Kasumi-1 (cell line): Measurements from ENCODE around the gene NUAK1.

Experiments
- DNase-seq, 2 experiments: peaks; one replicate each; lab custom pipeline; 2025; lab: John Stamatoyannopoulos, UW

Gene NUAK1

GRCh38 chr12:106082216-106083175, 56.3 kb downstream of the NUAK1 start:
- DNase-seq = no peak

- DNase-seq = no peak
Measured at GRCh38 chr12:106081606-106082005, 57.1 kb downstream of the NUAK1 start.

GRCh38 chr12:106080791-106081170, 58.0 kb downstream of the NUAK1 start:
- no peak for DNase-seq

DNA sequence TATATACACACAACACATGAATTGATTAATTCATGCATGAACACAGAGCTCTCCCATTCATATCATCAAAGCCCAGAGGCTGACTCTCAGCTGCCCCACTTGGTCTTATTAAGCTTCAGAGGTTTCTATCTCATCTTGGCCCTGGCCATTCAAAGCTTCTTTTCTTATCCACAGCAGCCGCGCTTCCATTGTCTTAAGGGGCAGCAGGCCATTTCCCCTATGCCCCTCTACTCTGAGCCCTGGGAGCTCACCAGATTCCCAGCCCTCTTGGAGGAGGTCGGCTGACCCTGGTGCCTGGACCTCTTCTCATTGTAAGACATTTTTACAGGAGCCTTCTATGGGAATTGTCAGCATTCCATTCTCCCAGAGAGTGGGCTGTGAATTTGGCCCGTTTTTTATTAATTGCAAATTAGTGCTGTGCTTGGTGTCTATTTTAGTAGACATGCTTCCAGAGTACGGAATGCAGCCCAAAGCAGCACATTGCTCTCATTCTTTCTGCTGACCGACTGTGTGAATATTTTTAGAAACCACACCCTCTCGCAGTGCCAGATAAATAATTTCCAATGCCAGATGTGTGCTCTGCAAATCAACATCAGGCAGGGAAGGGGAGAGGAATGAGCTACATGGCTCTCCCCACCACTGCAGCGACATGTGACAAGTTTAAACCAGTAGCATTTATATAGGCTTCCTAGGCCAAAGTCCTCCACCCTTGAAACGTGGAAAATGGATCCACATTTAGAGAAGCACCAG, 58.5 kb downstream of the NUAK1 start:
- no peak for DNase-seq

DNA sequence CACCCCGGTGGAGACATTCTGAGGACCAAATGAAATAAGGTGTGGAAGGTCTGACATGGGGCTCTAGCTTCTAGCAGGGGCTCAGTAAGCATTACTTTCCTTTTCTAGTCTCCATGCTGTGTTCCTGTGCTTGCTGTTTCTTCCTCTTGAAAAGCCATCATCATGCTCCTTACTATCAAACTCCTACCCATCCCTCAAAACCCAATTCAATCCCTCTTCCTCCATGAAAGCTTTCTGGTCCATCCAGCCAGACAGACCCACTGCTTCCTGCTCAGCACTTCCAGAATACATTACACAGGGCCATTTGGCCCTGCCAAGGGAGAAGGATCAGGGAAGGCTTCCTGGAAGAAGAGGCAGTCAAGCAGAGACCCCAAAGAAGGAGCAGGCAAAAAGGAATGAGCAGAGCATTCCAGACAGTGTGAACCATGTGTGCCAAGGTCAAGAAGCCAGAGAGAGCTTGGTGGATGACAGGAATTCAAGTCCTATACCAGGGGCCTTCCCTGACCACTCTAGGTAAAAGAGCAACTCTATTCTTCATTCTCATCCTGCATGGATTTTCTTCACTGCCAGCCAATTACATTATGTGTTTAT, 59.5 kb downstream of the NUAK1 start:
- no peak for DNase-seq

DNA sequence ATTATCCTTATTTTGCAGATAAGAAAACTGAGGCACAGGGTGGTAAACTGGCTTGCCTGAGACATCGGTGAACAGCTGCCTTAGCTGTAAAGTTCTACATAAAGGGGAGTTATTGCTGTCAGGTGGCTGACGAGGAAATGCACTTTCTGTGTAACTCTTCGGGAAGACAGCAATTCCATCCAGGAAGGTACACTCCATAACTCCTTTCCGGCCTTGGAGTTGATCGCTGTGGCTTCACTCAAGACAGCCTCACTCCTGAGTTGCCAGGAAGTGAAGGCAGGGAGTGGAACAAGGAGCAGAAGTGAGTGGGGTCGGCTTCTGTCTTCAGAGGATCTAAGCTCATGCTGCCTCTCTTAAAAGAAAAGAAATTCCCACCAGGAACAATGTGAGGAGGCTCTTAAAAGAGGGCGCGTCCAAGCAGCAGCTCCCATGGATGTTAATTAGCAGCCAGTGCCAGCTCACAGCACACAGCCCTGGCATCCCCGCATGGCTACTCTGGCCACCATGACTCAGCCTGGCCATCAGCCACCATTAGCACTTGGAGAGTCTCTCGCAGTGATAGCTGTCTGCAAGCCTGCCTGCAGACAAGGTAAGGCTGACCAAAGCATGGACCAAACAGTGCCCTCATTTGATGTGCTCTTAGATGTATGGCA, 60.3 kb downstream of the NUAK1 start:
- no peak for DNase-seq

- no peak for DNase-seq
Measured at GRCh38 chr12:106074706-106075392, 63.9 kb downstream of the NUAK1 start.

DNA sequence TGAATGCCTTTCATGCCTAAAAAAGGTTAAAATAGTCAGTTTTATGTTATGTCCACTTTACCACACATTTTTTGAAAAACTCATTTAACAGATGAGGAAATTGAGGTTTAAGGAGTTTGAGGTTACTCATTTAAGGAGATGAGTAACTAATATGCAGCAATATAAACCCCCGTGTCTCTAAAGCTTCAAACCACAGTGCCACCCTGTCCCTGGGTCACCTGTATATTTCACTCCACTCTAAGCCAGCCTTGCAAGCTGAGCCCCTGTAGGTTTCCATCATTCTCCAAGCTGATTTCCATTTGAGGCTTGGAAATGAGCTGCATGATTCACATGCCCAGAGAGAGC, 64.4 kb downstream of the NUAK1 start:
- no peak for DNase-seq

GRCh38 chr12:106073179-106073578, 65.6 kb downstream of the NUAK1 start:
- DNase-seq = no peak

- DNase-seq = no peak
Measured at GRCh38 chr12:106072751-106073150, 66.0 kb downstream of the NUAK1 start.

- no peak for DNase-seq
Measured at GRCh38 chr12:106071686-106072085, 67.1 kb downstream of the NUAK1 start.

- DNase-seq = no peak
Measured at GRCh38 chr12:106070611-106071010, 68.1 kb downstream of the NUAK1 start.

DNA sequence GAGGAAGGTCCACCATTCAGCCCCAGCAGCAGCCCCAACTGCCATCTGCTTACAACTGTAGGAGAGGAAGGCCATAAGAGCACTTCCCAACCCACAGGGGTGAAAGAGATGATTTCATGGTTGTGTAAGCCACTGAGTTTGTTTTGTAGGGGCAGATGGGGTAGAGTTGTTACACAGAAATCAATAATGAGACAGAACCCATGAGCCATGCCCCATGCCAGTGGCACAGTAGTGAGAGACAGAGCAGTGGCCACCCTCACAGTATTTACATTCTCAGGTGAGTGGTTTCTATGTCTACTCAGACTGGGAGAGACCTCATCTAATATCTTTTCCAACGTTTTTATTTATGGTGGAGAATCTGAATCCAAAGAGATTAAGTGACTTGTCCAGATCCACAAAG, 68.6 kb downstream of the NUAK1 start:
- DNase-seq = no peak

GRCh38 chr12:106068296-106068695, 70.5 kb downstream of the NUAK1 start:
- DNase-seq = no peak

DNA sequence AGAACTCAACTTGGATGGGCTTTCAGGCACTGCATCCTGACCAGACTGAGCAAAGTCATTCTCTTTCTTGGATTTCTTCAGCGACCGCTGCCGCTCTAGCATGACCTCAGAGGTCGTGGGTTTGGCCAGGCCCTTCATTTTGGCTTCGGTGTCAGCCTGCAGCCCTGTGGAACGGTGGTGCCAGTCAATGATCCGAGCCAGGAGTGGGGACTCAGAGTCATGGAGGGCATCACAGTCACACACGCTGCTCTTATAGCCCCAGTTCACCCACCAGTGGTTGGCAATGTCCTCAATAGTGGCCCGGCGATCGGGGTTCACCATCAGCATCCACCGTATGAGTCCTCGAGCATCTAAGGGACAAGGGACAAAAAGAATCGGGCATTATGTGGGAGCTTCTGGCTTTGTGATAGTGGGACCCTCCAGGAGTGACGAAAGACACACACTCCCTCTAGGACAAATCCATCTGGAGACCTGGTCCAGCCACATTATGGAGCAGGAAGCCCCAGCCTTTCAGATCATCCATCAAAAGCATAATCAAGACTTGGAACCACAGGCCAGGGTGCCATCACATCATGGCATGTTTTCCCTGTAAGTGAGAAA, 71.0 kb downstream of the NUAK1 start:
- DNase-seq = no peak

GRCh38 chr12:106066726-106067325, 71.9 kb downstream of the NUAK1 start:
- no peak for DNase-seq

DNA sequence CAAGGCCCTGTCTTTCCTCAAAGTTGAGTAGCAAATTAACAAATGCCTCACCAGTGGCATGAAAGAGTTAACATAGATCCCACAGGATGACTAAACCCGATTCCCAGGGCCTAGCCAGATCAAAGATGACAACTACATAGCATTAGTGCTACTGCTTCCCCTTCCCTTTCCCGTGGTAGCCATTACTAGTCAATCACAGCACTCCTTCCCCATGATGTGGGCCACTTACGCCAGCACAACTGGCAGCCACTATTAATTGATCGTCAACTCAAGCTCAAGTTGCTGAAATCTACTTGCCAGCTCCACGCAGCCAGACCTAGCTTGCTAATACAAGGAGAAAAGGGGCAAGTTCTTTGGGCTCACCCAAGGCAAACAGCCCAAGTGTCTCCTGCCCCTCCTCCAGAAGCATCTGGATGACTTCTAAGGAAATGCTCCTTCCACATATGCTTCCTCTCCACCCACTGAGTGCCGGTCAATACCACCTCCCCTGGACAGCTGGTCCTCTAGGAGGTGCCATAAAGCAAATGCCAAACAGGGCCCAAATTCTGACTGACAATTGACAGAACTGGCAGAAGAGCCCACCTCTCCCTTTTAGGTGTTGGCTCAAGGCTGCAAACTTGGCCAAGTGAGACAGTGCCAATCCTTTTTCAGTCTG, 72.6 kb downstream of the NUAK1 start:
- no peak for DNase-seq

DNA sequence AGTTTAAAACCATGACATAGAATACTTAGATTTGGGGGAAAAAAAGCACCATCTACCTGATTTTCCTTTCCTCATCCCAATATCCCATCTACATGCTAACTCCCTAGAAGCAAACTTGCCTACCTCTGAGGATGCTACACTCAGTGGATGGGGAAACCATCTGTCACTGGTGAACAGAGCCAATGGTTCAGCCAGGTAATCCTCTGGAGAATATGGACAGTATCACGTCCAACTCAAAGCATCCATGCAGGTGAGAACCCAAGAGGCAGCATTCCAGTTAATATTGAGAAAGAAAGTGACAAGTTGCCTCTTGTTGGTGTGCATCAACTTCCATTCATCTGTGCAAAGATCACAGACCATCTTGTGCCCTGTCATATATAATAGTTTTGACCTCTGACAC, 73.2 kb downstream of the NUAK1 start:
- no peak for DNase-seq

DNA sequence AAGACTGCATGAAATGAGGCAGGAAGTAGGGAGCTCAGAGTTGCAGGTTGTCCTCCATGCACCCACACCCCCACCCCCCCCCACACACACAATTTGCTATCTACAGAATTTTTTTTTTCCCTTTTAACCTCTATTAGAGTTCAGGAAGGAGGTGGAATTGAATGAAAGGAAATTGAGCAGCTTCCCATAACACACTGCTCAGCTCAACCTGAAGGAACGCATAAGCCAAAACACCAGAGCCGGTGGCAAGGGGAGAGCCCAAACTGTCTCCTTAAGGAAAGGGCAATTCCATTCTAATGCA, 74.1 kb downstream of the NUAK1 start:
- DNase-seq = no peak

DNA sequence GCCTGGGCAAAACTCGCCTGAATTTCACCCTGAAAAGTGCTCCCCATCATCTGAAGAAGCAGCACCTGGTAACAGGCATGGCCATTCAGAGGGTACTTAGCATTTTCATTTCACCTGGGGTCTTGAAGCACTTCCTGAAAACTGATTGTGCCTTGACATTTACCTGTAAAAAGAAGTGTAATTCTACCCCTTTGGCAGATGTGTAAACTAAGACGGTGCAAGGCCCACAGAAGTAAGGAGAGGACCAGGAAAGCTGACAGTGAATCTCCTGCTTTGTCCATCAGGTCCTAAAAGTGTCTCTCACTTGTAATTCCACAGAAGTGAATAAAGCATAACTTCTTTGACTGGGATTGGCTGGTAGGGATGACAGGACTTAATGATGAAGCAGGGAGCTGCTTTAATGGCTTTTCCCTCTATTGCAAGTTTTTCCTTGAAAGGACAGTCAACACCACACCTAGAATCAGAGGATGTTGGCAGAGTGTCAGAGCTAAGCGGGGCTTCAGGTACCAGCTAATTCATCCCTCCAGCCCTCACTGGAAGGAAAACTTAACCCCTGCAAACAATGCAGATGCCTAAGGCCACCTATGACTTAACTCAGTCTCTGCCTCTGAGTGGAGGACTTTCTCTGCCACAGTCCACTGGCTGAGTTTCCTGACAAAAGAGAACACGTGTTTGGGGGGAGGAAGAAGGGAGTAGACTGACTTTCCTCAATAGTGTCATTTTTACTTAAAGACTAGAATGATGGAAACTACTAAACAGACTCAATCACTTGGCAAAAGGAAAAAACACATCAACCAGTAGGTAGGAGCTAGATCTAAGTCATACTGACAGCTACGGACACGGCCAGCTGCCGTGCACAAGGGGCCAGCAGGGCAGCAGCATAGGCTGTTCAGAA, 74.7 kb downstream of the NUAK1 start:
- DNase-seq = no peak
